SK-N-SH (cell line): ENCODE results near the gene MGLL.

Experiments
- CTCF ChIP-seq: fragments of 200-600 bp; sonication (generic); IDR thresholded peaks from 2 replicates; pipeline ENCODE4 v1.6.1; 2017; ENCODE audit warnings: antibody characterized with exemption, mild to moderate bottlenecking, moderate library complexity
- REST ChIP-seq: IDR thresholded peaks from 2 replicates; pipeline ENCODE4 v1.6.1; 2012; ENCODE audit warnings: mild to moderate bottlenecking, low read depth, low read length, moderate library complexity

- TF ChIP-seq REST: no peak
- no peak for TF ChIP-seq CTCF
Observed at GRCh38 chr3:127692501-127693335, 129.6 kb downstream of the MGLL start.
